ENCODE data around the gene MICU1. TPM values are rescaled to one million over a fixed set of nuclear protein-coding genes. Genes with fewer than 3 reads are reported as not detected.
"Not testable (repeated sequence)": the region's sequence is repeated elsewhere in the genome, so short reads cannot be mapped to it uniquely, and the experiment has no call there.

Gene MICU1
- total and polyA plus RNA-seq, 7 donors: 29.4 to 53.5 (median 33.9) TPM

DNA sequence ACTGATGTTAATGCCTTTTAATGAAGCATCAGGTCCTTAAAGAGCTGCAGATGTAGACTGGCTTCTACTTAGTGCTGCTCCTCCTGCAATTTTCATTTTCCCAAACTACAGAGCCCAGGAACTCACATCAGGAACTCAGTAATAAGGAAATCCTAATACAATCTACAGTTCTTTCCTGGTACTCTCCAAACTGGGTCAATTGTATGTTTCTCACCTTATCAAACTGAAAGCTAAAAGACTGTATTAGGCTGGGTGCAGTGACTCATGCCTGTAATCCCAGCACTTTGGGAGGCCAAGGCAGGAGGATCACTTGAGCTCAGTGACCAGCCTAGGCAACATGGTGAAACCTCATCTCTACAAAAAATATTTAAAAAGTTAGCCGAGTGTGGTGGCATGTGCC, 216.7 kb downstream of the MICU1 start:
- 91 to 93% methylated on average over 1 of the region's 1 CpG for WGBS, 2 donors
- peaks cover 0 to 23% (median 0%) of the 10 kb centered on the region in 4 donors for H3K36me3 ChIP-seq
- no peak overlapping the region for H3K27ac ChIP-seq
- no peaks in the 10 kb centered on the region for H3K27me3 ChIP-seq
- no peak for DNase-seq
- intact Hi-C loops (cut with DNase I): no loop called here
- H3K4me1 ChIP-seq: no peaks in the 10 kb centered on the region
- no peak for TF ChIP-seq POLR2AphosphoS5 (IDR thresholded peaks at IDR 0.05)
- TF ChIP-seq EP300 (IDR thresholded peaks at IDR 0.05): no peak
- TF ChIP-seq, protein P1, sequence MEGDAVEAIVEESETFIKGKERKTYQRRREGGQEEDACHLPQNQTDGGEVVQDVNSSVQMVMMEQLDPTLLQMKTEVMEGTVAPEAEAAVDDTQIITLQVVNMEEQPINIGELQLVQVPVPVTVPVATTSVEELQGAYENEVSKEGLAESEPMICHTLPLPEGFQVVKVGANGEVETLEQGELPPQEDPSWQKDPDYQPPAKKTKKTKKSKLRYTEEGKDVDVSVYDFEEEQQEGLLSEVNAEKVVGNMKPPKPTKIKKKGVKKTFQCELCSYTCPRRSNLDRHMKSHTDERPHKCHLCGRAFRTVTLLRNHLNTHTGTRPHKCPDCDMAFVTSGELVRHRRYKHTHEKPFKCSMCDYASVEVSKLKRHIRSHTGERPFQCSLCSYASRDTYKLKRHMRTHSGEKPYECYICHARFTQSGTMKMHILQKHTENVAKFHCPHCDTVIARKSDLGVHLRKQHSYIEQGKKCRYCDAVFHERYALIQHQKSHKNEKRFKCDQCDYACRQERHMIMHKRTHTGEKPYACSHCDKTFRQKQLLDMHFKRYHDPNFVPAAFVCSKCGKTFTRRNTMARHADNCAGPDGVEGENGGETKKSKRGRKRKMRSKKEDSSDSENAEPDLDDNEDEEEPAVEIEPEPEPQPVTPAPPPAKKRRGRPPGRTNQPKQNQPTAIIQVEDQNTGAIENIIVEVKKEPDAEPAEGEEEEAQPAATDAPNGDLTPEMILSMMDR (IDR thresholded peaks at IDR 0.05): no peak
- TF ChIP-seq POLR2A (IDR thresholded peaks at IDR 0.05): no peak
- no peak overlapping the region for H3K4me3 ChIP-seq
- peaks cover 0 to 2% (median 0%) of the 10 kb centered on the region in 4 donors for H3K9me3 ChIP-seq

DNA sequence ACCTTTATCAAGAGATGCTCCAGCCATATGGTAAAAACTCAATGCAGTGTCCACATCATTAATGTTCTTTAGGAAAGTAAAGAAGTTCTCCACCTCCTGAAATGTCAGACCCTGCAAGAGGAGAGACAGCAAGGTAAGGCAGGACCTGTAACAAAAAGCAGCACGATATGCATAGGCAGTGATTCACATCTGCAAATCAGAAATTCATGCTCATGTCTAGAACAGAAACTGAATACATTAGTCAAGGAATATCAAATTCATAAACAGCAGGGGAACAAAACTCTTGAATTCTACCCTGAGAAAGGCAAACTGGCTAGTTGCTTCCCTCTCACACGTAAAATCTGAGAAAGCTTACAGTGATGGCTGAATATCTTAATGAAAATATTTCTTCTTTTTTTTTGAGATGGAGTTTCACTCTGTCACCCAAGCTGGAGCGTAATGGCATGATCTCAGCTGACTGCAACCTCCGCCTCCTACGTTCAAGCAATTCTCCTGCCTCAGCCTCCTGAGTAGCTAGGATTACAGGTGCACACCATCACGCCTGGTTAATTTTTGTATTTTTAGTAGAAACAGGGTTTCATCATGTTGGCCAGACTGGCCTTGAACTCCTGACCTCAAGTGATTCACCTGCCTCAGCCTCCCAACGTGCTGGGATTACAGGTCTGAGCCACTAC, 217.8 kb downstream of the MICU1 start:
- intact Hi-C loops (cut with DNase I): no loop called here
- H3K27ac ChIP-seq: no peak overlapping the region
- WGBS, 2 donors: 89 to 93% methylated on average over 7 of the region's 7 CpGs
- H3K4me3 ChIP-seq: no peak overlapping the region
- TF ChIP-seq EP300 (IDR thresholded peaks at IDR 0.05): no peak
- TF ChIP-seq, protein P1 (IDR thresholded peaks at IDR 0.05): no peak
- TF ChIP-seq POLR2AphosphoS5 (IDR thresholded peaks at IDR 0.05): no peak
- no peak for TF ChIP-seq POLR2A (IDR thresholded peaks at IDR 0.05)
- no peaks in the 10 kb centered on the region for H3K9me3 ChIP-seq
- no peaks in the 10 kb centered on the region for H3K27me3 ChIP-seq
- no peak for DNase-seq
- H3K4me1 ChIP-seq: no peaks in the 10 kb centered on the region
- peaks cover 0 to 16% (median 0%) of the 10 kb centered on the region in 4 donors for H3K36me3 ChIP-seq

GRCh38 chr10:72407471-72407870, 218.4 kb downstream of the MICU1 start:
- TF ChIP-seq EP300 (IDR thresholded peaks at IDR 0.05) (no peak), POLR2AphosphoS5 (IDR thresholded peaks at IDR 0.05) (no peak), POLR2A (IDR thresholded peaks at IDR 0.05) (no peak)
- TF ChIP-seq, protein P1 (IDR thresholded peaks at IDR 0.05): no peak
- Histone ChIP-seq H3K9me3 (no peaks in the 10 kb centered on the region), H3K36me3 (peaks cover 0 to 16% (median 0%) of the 10 kb centered on the region in 4 donors), H3K4me1 (no peaks in the 10 kb centered on the region), H3K27me3 (no peaks in the 10 kb centered on the region), H3K27ac (no peak overlapping the region), H3K4me3 (no peak overlapping the region)
- WGBS, 2 donors: 73 to 86% methylated on average over 3 of the region's 3 CpGs
- DNase-seq: no peak
- intact Hi-C loops (cut with DNase I): no loop called here

GRCh38 chr10:72395581-72395980, 230.3 kb downstream of the MICU1 start:
- 96% methylated on average over 3 of the region's 3 CpGs for WGBS, 2 donors
- H3K4me3 ChIP-seq; H3K27ac ChIP-seq; H3K36me3 ChIP-seq; intact Hi-C loops (cut with DNase I); DNase-seq; H3K4me1 ChIP-seq; H3K9me3 ChIP-seq; H3K27me3 ChIP-seq: not testable (repeated sequence)

GRCh38 chr10:72392571-72392970, 233.3 kb downstream of the MICU1 start:
- Histone ChIP-seq H3K27me3 (no peaks in the 10 kb centered on the region), H3K36me3 (no peaks in the 10 kb centered on the region), H3K9me3 (no peaks in the 10 kb centered on the region), H3K27ac (no peak overlapping the region), H3K4me3 (no peak overlapping the region), H3K4me1 (no peaks in the 10 kb centered on the region)
- no peak for DNase-seq
- 83 to 89% methylated on average over 1 of the region's 1 CpG for WGBS, 2 donors
- intact Hi-C loops (cut with DNase I): no loop called here
- TF ChIP-seq POLR2A (IDR thresholded peaks at IDR 0.05): no peak
- TF ChIP-seq, protein P1 (IDR thresholded peaks at IDR 0.05): no peak
- TF ChIP-seq EP300 (IDR thresholded peaks at IDR 0.05): no peak
- no peak for TF ChIP-seq POLR2AphosphoS5 (IDR thresholded peaks at IDR 0.05)

Measured in sigmoid colon (tissue), 7 donors.